ENCODE measurements around the gene S100A10. TPM values are rescaled to one million over a fixed set of nuclear protein-coding genes. Genes with fewer than 3 reads are reported as not detected.

The S100A10 gene
- total RNA-seq, 4 donors from 2014 or later: 57.6 to 155 (median 106) TPM

DNA sequence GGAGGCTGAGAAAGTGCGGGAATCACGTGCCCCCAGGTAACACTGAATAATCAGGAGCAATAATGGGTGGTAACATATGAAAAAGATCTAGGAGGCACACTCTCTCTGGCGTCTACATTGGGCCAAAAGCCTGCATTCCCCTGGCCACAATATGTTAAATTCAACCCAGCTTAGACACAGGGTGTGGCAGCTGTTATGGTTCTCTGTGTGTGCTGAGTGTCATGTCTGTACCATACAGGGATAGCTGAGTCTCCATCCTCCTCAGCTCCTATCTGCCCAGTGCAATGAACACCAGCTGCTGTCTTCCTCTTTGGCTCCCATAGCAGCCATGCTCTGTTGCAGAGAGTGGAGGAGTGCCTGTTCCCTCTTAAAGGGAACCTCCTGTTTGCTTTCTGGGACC, 28.8 kb upstream of the S100A10 start:
- no peak overlapping the region for H3K4me3 ChIP-seq
- WGBS, 2 donors (ENCODE audit: low coverage in 1 of 2): 25 to 60% methylated on average over 2 to 3 of the region's 3 CpGs
- no peak overlapping the region for H3K27ac ChIP-seq
- TF ChIP-seq POLR2AphosphoS5 (IDR thresholded peaks at IDR 0.05) (no peak), EP300 (IDR thresholded peaks at IDR 0.05) (no peak), POLR2A (IDR thresholded peaks at IDR 0.05) (no peak)
- TF ChIP-seq, protein P1, sequence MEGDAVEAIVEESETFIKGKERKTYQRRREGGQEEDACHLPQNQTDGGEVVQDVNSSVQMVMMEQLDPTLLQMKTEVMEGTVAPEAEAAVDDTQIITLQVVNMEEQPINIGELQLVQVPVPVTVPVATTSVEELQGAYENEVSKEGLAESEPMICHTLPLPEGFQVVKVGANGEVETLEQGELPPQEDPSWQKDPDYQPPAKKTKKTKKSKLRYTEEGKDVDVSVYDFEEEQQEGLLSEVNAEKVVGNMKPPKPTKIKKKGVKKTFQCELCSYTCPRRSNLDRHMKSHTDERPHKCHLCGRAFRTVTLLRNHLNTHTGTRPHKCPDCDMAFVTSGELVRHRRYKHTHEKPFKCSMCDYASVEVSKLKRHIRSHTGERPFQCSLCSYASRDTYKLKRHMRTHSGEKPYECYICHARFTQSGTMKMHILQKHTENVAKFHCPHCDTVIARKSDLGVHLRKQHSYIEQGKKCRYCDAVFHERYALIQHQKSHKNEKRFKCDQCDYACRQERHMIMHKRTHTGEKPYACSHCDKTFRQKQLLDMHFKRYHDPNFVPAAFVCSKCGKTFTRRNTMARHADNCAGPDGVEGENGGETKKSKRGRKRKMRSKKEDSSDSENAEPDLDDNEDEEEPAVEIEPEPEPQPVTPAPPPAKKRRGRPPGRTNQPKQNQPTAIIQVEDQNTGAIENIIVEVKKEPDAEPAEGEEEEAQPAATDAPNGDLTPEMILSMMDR (IDR thresholded peaks at IDR 0.05): no peak
- H3K4me1 ChIP-seq: no peaks in the 10 kb centered on the region
- no peaks in the 10 kb centered on the region for H3K9me3 ChIP-seq
- no peaks in the 10 kb centered on the region for H3K27me3 ChIP-seq
- no peak for ATAC-seq
- no peaks in the 10 kb centered on the region for H3K36me3 ChIP-seq

- Histone ChIP-seq H3K36me3 (no peaks in the 10 kb centered on the region), H3K27me3 (no peaks in the 10 kb centered on the region)
- 71 to 79% methylated on average over 6 of the region's 7 CpGs for WGBS, 2 donors (ENCODE audit: low coverage in 1 of 2)
Measured at GRCh38 chr1:152021569-152021968, 27.9 kb upstream of the S100A10 start.

GRCh38 chr1:152020849-152021248, 27.2 kb upstream of the S100A10 start:
- Histone ChIP-seq H3K4me1 (no peaks in the 10 kb centered on the region), H3K4me3 (no peak overlapping the region), H3K9me3 (no peaks in the 10 kb centered on the region), H3K36me3 (no peaks in the 10 kb centered on the region), H3K27ac (no peak overlapping the region), H3K27me3 (no peaks in the 10 kb centered on the region)
- ATAC-seq: no peak
- WGBS, 2 donors (ENCODE audit: low coverage in 1 of 2): 55 to 64% methylated on average over 1 to 2 of the region's 3 CpGs
- TF ChIP-seq, protein P1 (IDR thresholded peaks at IDR 0.05): no peak
- TF ChIP-seq POLR2A (IDR thresholded peaks at IDR 0.05): no peak
- TF ChIP-seq EP300 (IDR thresholded peaks at IDR 0.05): no peak
- TF ChIP-seq POLR2AphosphoS5 (IDR thresholded peaks at IDR 0.05): no peak

More at GRCh38 chr1:152021569-152021968, 27.9 kb upstream of the S100A10 start:
- Histone ChIP-seq H3K4me3 (no peak overlapping the region), H3K9me3 (no peaks in the 10 kb centered on the region), H3K4me1 (no peaks in the 10 kb centered on the region), H3K27ac (no peak overlapping the region)
- TF ChIP-seq, protein P1 (IDR thresholded peaks at IDR 0.05): no peak
- TF ChIP-seq EP300 (IDR thresholded peaks at IDR 0.05) (no peak), POLR2A (IDR thresholded peaks at IDR 0.05) (no peak), POLR2AphosphoS5 (IDR thresholded peaks at IDR 0.05) (no peak)
- ATAC-seq: no peak

DNA sequence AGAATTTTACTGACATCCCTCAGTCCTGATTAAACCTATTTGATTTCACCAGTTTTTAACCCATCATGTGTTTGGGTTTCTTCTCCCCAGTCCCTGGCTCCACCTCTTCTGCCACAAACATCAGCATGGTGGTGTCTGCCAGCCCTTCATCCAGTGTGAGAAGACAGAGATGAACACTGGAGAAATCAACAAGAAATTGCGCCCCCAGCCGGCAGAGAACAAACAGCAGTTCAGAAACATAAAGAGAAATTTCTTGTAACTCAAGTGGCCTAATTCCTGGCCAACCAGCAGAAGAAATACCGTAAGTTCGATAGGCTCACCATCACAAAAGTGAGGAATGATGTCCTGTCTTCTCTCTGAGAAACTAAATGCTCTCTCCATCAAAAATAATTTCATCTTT, 24.9 kb upstream of the S100A10 start:
- Histone ChIP-seq H3K27me3 (no peaks in the 10 kb centered on the region), H3K4me3 (no peak overlapping the region), H3K27ac (no peak overlapping the region), H3K9me3 (no peaks in the 10 kb centered on the region), H3K36me3 (no peaks in the 10 kb centered on the region), H3K4me1 (no peaks in the 10 kb centered on the region)
- TF ChIP-seq EP300 (IDR thresholded peaks at IDR 0.05) (no peak), POLR2A (IDR thresholded peaks at IDR 0.05) (no peak), POLR2AphosphoS5 (IDR thresholded peaks at IDR 0.05) (no peak)
- TF ChIP-seq, protein P1 (IDR thresholded peaks at IDR 0.05): no peak
- 40 to 58% methylated on average over 4 of the region's 4 CpGs for WGBS, 2 donors (ENCODE audit: low coverage in 1 of 2)
- no peak for ATAC-seq

DNA sequence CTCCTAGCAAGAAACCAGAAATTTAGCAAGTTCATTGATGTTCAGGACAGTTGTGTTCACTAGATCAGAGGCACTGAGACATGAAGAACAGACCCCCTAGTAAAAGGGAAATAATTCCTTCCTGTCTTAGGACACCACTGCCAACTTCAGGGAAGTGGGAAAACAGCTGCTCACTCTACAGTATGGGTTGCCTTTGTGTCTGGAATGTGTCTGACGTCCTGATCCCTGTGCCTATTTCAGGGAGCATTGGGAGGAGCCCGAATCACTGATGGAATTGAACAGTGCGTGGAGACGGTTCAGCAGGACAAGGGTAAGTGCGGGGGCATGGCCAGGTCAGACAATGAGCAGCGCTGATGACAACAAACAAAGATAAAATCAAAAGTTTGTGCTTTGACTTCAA, 22.1 kb upstream of the S100A10 start:
- H3K4me3 ChIP-seq: no peak overlapping the region
- H3K36me3 ChIP-seq: no peaks in the 10 kb centered on the region
- H3K9me3 ChIP-seq: no peaks in the 10 kb centered on the region
- TF ChIP-seq POLR2A (IDR thresholded peaks at IDR 0.05) (no peak), POLR2AphosphoS5 (IDR thresholded peaks at IDR 0.05) (no peak), EP300 (IDR thresholded peaks at IDR 0.05) (no peak)
- TF ChIP-seq, protein P1 (IDR thresholded peaks at IDR 0.05): no peak
- no peak for ATAC-seq
- no peaks in the 10 kb centered on the region for H3K4me1 ChIP-seq
- H3K27ac ChIP-seq: no peak overlapping the region
- H3K27me3 ChIP-seq: peaks cover 1% of the 10 kb centered on the region
- 39 to 85% methylated on average over 4 to 6 of the region's 6 CpGs for WGBS, 2 donors (ENCODE audit: low coverage in 1 of 2)
